ENCODE measurements around the gene MBOAT7.
"Not testable (repeated sequence)": the region's sequence is repeated elsewhere in the genome, so short reads cannot be mapped to it uniquely, and the experiment has no call there.

Gene MBOAT7

GRCh38 chr19:54188215-54188871 lies 1.0 kb downstream of the MBOAT7 start:
- no peak for DNase-seq (ENCODE audit: low spot score)

- no peak for DNase-seq (ENCODE audit: low spot score)
Measured at GRCh38 chr19:54186934-54187381, 2.4 kb downstream of the MBOAT7 start.

- DNase-seq (ENCODE audit: low spot score) = no peak
Measured at GRCh38 chr19:54186351-54186750, 3.0 kb downstream of the MBOAT7 start.

- DNase-seq (ENCODE audit: low spot score) = no peak
Measured at GRCh38 chr19:54183431-54183830, 5.9 kb downstream of the MBOAT7 start.

- not testable (repeated sequence) for DNase-seq (ENCODE audit: low spot score)
Measured at GRCh38 chr19:54181894-54182293, 7.5 kb downstream of the MBOAT7 start.

GRCh38 chr19:54180691-54181091 lies 8.7 kb downstream of the MBOAT7 start:
- no peak for DNase-seq (ENCODE audit: low spot score)

- no peak for DNase-seq (ENCODE audit: low spot score)
Measured at GRCh38 chr19:54179921-54180461, 9.4 kb downstream of the MBOAT7 start.

GRCh38 chr19:54179262-54179852 lies 10.0 kb downstream of the MBOAT7 start:
- no peak for DNase-seq (ENCODE audit: low spot score)

- no peak for DNase-seq (ENCODE audit: low spot score)
Measured at GRCh38 chr19:54178581-54179261, 10.7 kb downstream of the MBOAT7 start.

GRCh38 chr19:54173951-54174834 lies 15.2 kb downstream of the MBOAT7 start:
- no peak for DNase-seq (ENCODE audit: low spot score)

- DNase-seq (ENCODE audit: low spot score) = no peak
Measured at GRCh38 chr19:54173359-54173699, 16.1 kb downstream of the MBOAT7 start.

- no peak for DNase-seq (ENCODE audit: low spot score)
Measured at GRCh38 chr19:54172471-54173358, 16.7 kb downstream of the MBOAT7 start, which contains the start of gene TMC4. Gene TMC4 (minus strand): TSS chr19:54173160. CDS start chr19:54173117, 43 bp downstream.

GRCh38 chr19:54171736-54172431 lies 17.5 kb downstream of the MBOAT7 start:
- not testable (repeated sequence) for DNase-seq (ENCODE audit: low spot score)

- DNase-seq (ENCODE audit: low spot score) = no peak
Measured at GRCh38 chr19:54169149-54169740, 20.1 kb downstream of the MBOAT7 start.

- peak; percentile 76 for DNase-seq (ENCODE audit: low spot score)
Measured at GRCh38 chr19:54168174-54168917, 21.0 kb downstream of the MBOAT7 start.

GRCh38 chr19:54165222-54165621 lies 24.2 kb downstream of the MBOAT7 start:
- DNase-seq (ENCODE audit: low spot score) = no peak

GRCh38 chr19:54164369-54165068 lies 24.9 kb downstream of the MBOAT7 start:
- peak; percentile 68 for DNase-seq (ENCODE audit: low spot score)

- DNase-seq (ENCODE audit: low spot score) = no peak
Measured at GRCh38 chr19:54162884-54163283, 26.5 kb downstream of the MBOAT7 start.
